ENCODE data around the gene NFYB.
"Not testable (repeated sequence)": the region's sequence is repeated elsewhere in the genome, so short reads cannot be mapped to it uniquely, and the experiment has no call there.

The NFYB gene

DNA sequence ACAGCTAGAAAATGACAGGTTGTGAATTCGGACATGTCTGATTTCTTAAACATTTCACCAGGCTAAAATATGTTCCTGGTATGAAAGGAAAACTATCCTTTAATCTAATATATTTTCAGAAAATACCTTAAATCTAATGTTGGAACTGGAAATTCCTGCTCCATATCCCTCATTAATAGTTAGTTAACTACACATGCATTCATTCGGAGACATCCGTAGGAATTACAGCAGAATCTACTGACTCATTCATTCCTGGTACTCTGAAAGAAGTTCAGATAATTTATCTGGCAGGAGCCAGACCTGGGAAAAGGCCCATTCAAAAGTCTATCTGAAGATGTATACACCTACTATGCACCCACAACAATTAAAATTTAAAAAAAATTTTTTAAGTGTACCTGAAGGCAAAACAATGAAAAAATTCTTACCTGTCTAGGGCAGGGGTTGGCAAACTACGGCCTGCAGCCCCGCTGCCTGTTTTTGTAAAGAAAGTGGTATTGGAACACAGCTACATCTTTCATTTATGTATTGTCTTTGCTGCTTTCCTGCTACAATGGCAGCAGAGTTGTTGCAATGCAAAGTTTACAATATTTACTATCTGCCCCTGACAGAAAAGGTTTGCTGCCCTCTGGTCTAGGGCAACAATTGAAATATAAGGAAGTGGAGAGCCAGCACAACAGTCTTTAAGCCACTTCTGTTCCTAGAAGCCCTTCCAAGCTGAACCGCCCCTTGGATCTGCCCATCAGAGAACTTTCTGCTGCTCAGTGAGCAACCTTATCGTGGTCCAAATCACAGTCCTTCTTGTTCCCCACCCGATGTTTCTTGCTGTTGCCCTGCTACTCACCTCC, 17.9 kb upstream of the NFYB start:
- no peak for DNase-seq

DNA sequence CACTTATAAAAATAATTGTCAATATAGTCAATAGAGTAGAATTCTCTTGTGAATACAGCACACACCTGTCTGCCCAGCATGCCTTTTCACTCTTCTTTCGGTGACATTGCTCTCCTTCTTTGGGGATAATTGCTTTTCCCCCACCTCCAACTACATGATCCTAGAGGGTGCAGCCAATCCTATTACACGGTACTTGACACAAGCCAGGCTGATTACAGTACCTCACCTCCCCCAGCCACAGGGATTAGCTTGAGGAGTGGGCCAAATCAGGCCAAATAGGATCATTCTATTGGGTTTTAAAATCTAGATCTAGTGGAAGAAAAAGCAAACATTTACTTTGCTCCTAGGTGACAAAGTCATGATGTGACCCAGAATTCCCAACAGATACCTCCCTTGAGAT, 16.8 kb upstream of the NFYB start:
- DNase-seq: no peak

DNA sequence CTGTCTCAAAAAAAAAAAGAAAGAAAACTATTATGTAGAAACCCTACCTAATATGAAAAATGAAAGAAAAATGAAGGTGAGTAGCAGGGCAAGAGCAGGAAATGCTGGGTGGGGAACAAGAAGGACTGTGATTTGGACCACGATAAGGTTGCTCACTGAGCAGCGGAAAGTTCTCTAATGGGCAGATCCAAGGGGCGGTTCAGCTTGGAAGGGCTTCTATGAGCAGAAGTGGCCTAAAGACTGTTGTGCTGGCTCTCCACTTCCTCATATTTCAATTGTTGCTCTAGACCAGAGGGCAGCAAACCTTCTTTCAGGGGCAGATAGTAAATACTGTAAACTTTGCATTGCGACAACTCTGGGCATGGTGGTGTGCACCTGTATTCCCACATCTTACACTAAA, 16.3 kb upstream of the NFYB start:
- DNase-seq: no peak

DNA sequence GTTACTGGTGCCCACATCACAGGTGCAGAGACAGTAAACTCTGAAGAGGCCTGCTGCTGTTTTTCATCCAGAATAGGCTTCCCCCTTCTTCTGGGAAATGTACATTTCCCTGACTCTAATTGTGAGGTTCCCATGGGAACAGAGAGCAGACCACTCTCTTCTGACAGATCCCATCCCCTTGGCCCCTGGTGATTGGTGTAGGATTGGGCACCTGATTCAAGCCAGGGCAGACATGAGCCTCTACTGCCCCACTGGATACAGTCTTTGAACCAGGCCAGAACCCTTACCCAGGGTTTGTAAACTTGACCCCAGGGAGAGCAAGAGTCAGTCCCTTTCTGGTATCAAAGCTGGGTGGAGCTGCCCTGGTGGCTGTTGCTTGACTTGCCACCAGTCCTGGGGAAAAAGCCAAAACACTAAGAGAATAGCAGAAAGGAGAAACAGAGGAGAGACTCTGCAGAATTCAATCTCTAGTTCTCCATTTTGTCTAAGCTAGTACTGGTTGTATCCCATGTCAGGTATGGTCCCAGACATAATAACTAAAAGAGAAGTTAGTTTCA, 14.8 kb upstream of the NFYB start:
- DNase-seq: no peak

DNA sequence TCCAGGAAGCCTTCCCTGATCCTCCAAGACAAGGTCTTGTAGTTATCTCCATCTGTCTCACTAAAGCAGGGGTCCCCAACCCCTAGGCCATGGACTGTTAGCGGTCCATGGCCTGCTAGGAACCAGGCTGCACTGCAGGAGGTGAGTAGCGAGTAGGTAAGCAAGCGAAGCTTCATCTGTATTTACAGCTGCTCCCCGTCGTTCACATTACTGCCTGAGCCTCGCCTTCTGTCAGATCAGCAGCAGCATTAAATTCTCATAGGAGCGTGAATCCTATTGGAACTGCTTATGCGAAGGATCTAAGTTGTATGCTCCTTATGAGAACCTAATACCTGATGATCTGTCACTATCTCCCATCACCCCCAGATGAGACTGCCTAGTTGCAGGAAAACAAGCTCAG, 12.4 kb upstream of the NFYB start:
- DNase-seq: no peak

DNA sequence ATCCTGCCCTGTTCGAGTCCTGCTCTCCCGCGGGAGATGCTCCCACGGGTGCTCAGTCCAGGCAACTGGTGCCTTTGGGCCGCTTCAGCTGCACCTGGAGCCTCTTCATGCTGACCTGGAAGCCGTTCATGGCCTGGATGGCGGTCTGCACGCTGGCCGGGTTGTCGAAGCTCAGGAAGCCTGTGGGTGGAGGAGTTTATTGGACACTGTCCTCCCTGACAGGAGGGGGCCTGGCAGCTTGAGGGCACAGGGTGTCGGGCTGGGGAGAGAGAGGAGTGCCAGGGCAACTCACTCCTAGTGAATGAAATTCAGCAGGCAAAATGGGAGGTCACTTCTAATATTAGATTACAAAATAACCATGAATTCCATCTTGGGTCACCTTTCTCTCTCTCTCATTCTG, 9.3 kb upstream of the NFYB start:
- no peak for DNase-seq

DNA sequence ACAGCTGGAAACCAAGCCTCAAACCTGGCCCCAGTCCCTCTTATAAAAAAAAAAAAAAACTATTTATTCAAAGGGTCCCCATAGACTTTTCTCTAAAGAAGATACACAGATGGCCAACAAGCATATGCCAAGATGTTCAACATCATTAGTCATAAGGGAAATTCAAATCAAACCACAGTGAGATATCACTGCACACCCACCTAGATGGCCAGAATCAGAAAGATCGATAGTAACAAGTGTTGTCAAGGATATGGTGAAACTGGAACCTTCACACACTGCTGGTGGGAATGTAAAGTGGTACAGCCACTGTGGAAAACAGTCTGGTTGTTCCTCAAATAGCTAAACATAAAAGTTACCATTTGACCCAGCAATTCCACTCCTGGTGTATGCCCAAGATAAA, 5.9 kb upstream of the NFYB start:
- no peak for DNase-seq

DNA sequence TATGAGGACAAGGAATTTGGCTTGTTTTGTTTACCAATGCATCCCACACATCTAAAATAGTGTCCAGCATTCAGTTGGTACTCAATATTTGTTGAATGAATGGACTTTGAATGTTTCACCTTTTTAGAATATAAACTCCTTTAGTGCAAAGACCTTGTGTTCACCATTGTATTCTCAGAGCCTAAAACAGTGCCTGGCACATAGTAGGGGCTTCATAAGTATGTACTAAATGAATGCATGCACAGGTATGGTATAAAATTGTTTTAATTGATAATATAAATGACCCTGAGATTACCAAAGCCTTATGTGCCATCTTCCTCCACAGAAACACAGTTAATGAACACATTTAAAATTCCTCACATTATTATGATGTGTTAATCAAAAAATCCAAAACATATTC, 5.0 kb upstream of the NFYB start:
- no peak for DNase-seq

DNA sequence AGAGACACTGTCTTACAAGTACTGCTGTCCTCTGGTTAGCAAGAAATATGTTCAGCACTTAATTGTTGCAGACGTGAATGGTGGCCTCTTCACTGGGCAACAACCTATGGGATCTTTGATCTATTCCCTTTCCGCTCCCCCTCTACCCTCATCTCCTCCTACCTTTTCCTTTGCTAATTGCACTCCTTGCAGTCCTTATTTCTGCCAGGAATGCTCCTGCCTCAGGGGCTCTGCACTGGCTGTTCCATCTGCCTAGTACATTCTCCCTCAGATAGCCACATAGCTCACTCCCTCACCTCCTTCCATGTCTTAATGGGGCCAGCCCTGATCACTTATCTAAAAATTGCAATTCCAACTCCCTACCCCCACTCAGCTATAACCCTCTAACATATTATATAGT, 4.5 kb upstream of the NFYB start:
- DNase-seq: no peak

DNA sequence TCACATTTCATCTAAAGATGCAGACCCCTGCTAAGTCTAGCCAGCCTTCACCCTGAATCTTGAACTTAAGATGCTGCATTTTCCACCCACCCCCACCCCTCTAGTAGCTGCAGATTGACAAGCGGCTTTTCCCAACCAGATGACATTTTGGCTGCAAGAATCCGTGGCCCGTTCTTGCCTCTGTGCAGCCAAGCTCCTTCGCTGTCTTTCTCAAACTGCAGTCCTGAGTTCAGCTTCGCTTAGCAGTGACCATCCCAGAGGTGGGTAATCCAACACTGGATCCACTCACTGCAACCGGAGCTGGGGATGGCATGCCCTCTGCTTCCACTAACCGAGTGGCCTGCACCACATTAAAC, 765 bp upstream of the NFYB start:
- DNase-seq: no peak

DNA sequence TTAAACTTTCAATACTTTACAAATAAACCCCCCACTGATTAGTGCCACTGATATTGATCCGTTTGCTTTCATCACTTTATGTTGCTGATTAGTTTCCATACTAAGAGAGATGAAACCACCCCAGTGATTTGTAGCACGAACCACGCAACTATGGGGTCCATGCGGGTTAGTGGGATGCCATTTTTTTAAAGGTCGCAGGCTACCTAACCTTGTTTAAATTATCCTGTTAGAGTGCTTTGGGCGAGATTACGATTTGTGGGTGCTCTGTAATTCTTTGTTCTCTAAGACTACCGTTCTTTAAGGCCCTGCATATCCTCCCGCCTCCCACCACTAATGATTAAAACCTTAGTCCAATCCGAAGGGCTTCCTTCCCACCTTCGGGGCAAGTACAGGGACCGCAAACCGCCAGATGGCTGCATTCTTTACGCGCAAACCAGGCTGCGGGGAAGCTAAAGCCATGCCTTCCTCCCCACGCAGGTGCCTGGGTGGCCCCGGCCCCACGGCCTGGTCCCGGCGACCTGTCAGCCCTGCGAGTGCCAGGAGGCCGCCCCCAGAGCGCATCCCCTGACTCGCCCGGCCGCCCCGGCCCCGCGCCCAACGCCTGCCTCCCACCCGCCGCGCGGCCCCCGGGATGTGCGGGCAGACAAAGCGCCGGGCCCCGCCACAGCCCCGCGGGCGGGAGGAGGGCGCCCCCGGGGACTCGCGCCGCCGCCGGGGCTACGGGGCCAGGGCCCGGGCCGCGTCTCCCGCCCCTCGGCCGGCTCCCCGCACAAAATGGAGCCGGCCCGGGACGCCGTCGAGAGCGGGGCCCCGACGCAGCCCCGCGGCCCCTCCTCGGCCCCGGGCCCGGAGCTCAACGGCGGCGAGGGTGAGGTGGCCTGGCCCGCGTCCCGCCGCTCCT, 759 bp downstream of the NFYB start:
- DNase-seq: peak; percentile 58

DNA sequence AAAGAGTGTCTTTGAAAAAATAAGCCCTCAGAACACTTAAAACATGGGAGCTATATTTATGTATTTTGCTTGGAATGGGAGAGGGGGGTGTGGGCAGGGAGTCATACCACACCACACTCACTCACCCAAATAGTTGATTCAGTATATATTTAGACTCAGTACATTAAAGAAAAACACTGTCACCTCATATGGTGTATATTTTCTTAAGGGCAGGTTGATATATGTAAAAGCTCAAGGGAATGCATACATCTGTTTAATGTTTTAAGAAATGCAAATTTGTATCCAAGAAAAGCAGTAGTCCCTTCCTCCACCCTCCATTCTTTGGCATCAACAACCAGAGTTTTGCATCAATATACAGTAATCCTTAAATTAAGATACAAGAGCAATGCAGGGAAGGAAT, 1.4 kb downstream of the NFYB start:
- DNase-seq: no peak

DNA sequence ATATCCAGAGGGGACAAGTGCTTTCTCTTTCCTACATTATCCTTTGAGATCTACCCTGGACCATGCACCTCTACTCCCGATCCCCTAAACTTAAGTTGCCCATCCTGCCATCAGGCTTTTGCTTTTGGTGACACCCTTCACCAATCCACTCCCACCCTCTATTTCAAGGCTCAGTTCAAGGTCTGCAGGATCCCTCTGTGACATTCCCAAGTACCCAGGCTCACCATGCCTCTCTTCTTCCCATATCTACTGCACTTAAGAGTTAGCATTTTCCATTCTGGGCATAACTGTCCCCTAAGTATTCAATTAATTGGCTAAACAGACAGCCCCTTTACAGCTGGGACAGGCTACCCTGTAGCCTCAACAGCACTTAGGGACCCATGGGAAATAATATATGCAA, 3.1 kb downstream of the NFYB start:
- DNase-seq: no peak

DNA sequence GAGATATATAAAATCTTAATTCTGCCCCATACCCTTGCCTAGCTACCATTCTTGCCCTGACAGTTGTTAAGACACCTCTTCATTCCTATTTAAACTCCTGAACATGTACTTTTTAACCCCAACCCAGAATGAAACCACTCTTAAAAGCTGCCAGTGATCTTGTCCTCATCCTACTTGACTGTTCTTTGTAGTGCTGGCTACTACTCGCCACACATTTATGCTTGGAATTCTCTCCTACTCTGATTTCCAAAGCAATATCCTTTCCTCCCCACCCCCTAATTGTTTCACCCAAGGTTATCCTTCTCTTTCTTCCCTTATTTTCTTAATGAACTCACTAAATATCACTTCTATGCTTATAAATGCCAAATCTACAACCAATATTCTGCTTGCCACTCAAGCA, 4.1 kb downstream of the NFYB start:
- DNase-seq: no peak

DNA sequence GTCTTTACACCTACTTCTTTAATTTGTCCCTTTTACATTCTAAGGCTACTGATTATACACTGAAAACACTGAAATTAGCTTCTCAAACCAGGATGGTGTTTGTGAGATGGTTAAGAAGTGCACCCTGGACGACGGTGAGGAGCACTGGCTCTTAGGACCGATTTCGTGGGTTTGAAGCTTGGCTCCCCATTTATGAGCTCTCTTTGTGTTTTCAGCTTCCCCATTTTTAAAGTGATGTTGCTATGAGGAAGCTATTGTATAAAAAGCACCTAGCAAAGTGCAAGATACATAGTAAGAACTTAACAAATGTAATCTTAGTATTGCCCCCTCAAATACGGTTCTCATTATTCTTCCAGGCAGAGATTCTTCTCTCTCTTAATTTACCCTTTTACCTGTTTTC, 4.7 kb downstream of the NFYB start:
- no peak for DNase-seq

DNA sequence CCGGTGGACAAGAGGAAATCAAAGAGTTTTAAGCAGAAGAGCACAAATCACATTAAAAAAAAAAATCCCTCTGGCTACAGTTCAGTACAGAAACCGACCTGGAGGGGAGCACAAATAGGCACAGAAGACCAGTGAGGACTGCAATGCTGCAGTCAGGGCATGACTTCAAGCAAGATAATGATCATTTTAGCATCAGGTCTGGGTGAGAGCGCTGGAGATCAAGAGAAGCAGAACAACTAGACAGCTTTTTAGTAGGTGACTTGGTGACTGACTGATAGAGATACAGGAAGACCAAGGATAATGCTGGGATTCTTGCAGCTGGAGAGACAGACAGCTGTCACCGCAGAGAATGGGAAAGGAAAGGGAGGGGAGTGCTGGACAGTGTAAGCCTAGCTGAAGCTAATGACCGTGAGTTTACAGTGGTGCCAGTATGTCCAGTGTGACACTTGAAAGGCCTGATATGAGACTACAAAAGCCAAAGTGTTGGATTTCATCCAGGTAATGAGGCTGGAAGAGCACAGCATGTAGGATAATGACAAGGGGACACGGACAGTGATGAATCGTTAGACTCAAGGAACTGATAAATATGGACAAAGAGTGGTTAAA, 5.6 kb downstream of the NFYB start:
- no peak for DNase-seq

DNA sequence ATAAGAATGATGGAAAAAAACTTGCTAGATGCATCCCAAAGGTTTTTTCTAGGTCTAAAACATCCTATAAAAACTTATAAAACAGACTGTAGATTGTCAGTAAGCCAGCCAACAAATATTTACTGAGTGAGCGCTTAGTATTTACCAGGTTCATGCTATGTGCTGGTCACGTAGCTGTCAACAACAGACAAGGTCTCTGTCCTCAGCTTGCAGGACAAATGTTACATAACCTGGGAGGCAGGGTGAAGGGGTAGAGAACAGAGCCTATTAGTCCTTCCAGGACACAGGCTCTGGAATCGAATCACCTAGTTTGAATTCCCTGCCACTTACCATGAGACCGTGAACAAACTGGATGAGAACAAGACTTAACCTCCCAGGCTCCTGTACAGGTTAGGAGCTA, 6.4 kb downstream of the NFYB start:
- DNase-seq: no peak

DNA sequence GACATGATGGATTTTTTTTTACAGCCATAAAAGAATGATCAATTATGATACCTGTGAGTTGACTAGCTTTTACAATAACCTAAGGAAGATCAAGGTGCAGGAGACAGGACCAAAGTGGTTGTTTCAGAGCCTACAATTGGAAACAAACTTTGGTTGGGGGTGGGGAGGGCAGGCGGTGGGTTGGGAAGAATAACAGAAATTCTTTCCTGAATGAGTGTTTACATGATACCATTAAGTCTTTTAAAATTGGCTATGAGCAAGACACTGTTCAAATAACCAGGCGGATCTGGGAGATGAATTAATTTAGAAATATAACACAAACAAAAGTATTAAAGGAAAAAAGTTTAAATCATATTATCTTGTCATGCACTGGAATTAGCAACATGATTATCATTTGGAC, 7.2 kb downstream of the NFYB start:
- DNase-seq: no peak

DNA sequence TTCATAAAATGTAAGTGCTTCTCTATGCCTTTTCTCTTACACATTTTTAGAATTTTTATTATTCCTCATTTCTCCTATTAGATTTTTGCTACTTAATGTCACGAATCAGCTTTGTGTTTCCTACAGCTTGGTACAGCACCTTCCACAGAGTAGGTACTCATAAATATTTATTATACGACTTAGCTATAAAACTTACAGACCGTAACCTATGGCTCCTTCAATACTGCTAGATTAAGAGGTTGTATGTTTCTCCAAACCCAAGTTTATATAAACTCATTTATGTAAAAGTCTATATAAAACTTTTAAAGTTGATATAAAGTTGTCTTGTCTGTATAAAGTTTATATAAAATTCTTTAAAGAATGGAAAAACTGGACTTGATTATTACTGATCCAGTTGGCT, 11.5 kb downstream of the NFYB start:
- no peak for DNase-seq

DNA sequence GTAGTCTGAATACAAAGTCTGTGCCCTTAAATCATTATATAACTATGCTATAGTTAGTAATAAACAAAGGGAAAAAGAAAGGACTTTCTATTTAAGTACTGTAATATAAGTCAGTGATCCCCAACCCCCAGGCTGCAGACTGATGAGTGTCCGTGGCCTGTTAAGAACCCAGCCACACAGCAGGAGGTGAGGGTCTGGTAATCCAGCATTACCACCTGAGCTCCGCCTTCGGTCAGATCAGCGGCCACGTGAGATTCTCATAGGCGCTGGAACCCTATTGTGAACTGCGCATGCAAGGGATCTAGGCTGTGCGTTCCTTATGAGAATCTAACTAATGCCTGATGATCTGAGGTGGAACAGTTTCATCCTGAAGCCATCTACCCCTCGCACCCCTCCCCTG, 15.7 kb downstream of the NFYB start:
- DNase-seq: no peak

DNA sequence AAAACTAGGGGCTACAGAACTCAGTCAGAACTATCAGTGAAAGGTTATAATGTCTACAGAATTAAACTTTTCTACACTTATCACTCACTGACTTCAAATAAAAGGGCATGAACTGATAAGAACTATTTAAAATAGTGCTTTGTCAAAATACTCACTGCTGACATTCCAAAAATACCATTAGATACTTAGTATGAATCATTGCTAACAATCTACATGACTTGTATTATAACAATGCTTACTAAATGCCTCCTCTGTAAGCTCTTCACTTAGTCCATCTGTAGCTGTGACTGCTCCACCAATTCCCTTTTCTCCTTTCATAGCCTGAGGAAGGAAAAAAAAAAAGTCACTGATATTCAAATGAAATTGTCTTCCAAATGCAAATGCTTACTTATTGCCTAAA, 17.0 kb downstream of the NFYB start:
- no peak for DNase-seq

DNA sequence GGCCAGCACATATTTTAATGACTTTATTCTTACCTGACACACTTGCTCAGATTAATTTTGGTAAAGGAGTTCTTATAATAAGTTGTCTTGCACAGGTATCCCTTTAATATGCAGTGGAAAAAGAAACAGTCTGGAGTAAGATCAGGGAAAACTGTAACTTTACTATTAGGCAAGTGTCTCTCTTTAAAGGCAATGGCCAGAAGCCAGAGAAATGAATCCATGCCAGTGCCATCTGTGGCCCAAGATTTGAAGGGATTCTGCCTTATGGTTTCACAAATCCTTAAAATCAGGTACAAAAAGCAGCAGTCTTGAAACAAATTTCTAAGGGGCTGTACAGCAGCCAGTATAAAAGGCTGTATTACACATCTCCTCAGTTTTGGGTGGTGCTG, 22.4 kb downstream of the NFYB start:
- no peak for DNase-seq

DNA sequence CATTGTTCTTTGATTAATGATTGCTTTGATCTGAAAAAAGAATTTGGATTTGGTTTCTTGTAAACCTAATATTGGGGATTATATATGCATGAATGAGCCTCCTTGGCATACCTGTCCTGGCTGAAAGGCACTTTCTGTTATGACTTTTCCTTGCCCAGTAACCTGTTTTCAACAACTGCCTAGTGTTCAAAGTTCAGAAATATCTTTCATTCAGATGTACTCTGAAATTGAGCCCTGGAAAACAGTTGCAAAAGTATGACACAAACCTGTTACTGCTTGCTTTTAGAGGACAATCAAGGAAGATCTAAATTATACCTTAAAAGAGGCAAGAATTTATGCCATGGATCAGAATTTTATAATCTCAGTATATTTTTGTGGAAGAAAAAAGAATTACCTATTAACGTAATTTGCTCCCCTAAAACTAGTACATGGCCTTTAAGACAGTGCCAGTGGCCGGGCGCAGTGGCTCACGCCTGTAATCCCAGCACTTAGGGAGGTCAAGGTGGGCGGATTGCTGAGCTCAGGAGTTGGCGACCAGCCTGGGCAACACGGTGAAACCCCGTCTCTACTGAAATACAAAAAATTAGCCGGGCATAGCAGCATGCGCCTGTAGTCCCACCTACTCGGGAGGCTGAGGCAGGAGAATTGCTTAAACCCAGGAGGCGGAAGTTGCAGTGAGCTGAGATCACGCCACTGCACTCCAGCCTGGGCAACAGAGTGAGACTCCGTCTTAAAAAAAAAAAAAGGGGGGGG, 23.0 kb downstream of the NFYB start:
- not testable (repeated sequence) for DNase-seq
